Measurements from ENCODE around the gene PEAK1.

Gene PEAK1

DNA sequence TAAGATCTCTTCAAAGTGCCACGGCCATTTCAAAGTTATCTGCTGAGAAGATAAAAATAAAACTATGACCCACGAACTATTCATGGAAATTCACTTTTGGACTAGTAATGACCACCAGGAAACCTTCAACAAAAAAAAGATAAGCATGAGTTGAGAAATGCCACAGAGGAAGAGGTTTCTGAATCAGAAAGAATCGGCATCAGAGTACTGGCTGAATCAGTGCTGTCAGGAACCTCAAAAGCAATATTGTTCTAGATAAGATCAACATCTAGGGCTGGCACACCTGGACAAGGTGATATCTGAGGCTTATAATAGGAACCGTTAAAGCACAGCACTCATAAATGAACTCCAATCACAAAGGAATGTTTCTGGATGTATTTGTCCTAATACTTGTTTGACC is 72.7 kb downstream of the PEAK1 start:
- no peak overlapping the region for H3K9ac ChIP-seq (ENCODE audit: low read depth, low read length)
- peaks cover 8% of the 10 kb centered on the region; the same call in 1 of the 2 replicates for H3K4me1 ChIP-seq (ENCODE audit: insufficient read depth, low read length)
- H3K36me3 ChIP-seq (ENCODE audit: insufficient read depth, low read length) = no peaks in the 10 kb centered on the region
- no peaks in the 10 kb centered on the region for H3K9me3 ChIP-seq (ENCODE audit: control insufficient read depth, insufficient read depth, low read length)

DNA sequence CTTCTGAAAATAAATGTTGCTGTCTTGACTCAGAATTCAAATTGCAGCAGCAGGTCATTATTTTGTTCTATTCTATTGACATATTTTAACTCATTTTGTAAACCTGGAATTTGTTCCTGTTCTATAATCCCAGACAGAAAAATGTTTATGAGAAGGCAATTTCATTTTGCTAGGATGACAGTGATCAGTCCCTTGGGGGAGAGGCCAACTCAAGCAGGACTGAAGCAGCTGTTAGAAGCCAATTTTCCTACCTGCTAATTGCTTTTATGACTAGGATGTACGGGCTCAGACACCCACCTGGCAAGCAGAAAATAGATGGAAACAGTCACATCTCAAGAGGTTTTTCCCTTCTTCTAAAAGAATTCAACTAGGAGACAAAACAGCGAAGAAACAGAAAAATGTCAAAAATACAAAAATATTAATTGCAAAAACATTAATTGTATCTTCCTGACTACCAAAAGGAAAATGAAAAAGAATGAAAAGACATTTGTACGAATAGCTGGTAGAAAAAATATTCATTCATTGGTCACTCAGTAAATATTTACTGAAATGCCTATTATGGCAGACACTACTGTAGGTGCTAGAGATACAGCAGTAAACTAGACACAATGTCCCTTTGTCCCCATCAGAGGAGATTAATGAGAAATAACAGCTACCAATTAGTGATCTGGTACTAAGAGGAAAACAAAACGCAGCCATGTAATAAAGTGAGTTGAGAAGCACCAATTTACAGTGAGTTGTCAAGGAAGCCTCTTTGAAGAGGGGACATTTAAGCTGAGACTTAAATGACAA is 73.5 kb downstream of the PEAK1 start:
- Histone ChIP-seq H3K4me1 (ENCODE audit: insufficient read depth, low read length) (peaks cover 6% of the 10 kb centered on the region; the same call in 1 of the 2 replicates), H3K36me3 (ENCODE audit: insufficient read depth, low read length) (no peaks in the 10 kb centered on the region), H3K9ac (ENCODE audit: low read depth, low read length) (no peak overlapping the region), H3K9me3 (ENCODE audit: control insufficient read depth, insufficient read depth, low read length) (peaks cover 3% of the 10 kb centered on the region; the same call in 1 of the 2 replicates)

DNA sequence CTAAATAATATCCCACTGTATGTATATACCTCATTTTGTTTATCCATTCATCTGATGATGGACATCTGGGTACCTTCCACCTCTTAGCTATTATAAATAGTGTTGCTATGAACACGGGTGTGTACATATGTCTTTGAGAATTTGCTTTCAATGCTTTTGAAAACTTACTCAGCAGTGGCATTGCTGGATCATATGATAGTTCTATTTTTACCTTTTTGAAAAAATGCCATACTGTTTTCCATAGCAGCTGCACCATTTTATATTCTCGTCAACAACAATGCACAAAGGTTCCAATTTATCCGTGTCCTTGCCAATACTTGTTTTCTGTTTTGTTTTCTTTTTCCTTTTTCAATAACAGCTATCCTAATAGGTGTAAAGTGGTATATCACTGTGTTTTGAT is 77.1 kb downstream of the PEAK1 start:
- Histone ChIP-seq H3K4me1 (ENCODE audit: insufficient read depth, low read length) (no peaks in the 10 kb centered on the region), H3K36me3 (ENCODE audit: insufficient read depth, low read length) (no peaks in the 10 kb centered on the region)

DNA sequence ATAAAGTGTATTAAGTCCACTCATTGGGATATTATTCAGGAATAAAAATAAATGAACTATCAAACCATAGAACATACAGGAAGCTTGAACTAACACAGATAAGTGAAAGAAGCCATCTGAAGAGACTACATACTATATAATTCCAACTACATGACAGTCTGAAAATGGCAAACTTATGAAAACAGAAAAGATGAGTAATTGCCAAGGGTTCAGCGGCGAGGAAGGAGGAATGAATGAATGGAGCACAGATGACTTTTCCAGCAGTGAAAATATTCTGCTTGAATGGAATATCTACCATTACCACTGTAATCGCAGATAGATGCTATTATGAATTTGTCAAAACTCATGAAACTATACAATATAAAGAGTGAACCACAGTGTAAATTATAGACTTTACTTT is 79.7 kb downstream of the PEAK1 start:
- Histone ChIP-seq H3K36me3 (ENCODE audit: insufficient read depth, low read length) (no peaks in the 10 kb centered on the region), H3K9ac (ENCODE audit: low read depth, low read length) (no peak overlapping the region), H3K9me3 (ENCODE audit: control insufficient read depth, insufficient read depth, low read length) (peaks cover 4% of the 10 kb centered on the region; the same call in 1 of the 2 replicates), H3K4me1 (ENCODE audit: insufficient read depth, low read length) (no peaks in the 10 kb centered on the region)

More for the DNA sequence above, 77.1 kb downstream of the PEAK1 start:
- no peak overlapping the region for H3K9ac ChIP-seq (ENCODE audit: low read depth, low read length)
- peaks cover 4% of the 10 kb centered on the region; the same call in 1 of the 2 replicates for H3K9me3 ChIP-seq (ENCODE audit: control insufficient read depth, insufficient read depth, low read length)

DNA sequence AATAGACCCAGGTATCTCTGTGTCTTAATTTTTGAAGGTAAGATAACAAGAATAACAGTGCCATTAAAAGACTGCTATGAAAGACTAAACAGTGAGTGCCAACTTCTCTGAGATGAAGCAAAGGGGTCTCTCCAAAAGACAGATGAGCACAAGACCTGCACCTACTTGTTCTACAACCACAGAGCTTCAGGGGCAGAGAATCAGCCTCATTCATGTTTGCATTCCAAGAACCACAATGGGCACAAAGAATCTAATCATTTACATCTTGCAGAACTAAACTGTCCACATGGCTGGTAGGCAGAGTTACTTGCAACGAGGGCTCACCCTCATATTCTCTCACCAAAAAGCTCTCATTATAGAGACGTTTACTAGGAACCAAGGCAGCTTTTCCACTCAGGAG is 83.9 kb downstream of the PEAK1 start:
- H3K36me3 ChIP-seq (ENCODE audit: insufficient read depth, low read length) = no peaks in the 10 kb centered on the region
- no peak overlapping the region for H3K9ac ChIP-seq (ENCODE audit: low read depth, low read length)
- H3K4me1 ChIP-seq (ENCODE audit: insufficient read depth, low read length) = no peaks in the 10 kb centered on the region
- no peaks in the 10 kb centered on the region for H3K9me3 ChIP-seq (ENCODE audit: control insufficient read depth, insufficient read depth, low read length)

DNA sequence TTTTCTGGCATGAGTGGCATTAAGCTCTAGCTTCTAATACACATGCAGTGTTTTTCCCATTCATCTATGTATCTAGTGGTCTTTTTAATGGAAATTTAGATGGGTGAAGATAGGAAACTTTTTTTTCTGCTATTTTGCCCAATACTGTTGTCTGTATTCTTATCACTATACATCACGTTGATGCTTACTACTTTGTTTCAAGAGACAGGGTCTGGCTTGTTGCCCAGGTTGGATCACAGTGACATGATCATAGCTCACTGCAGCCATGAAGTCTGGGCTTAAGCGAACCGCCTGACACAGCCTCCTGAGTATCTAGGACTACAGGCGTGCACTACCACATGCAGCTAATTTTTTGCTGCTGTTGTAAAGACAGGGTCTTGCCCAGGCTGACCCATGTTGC is 84.6 kb downstream of the PEAK1 start:
- no peak overlapping the region for H3K9ac ChIP-seq (ENCODE audit: low read depth, low read length)
- no peaks in the 10 kb centered on the region for H3K4me1 ChIP-seq (ENCODE audit: insufficient read depth, low read length)
- H3K36me3 ChIP-seq (ENCODE audit: insufficient read depth, low read length) = no peaks in the 10 kb centered on the region
- no peaks in the 10 kb centered on the region for H3K9me3 ChIP-seq (ENCODE audit: control insufficient read depth, insufficient read depth, low read length)

DNA sequence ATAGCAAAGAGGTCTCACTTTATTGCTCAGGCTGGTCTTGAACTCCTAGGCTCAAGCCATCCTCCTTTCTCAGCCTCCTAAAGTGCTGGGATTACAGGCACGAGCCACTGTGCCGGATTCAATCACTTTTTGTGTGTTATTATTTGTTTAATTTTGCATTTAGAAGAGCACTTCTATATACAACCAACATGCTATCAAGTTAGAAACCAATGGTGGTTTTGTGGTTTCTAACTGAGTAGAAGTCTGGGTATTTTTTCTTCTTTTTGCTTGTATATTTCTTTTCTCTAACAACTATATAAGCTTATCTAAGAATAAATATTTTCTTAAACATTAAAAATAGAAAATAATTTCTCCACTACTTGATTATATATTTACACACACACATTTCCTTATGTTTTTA is 86.7 kb downstream of the PEAK1 start:
- Histone ChIP-seq H3K9me3 (ENCODE audit: control insufficient read depth, insufficient read depth, low read length) (no peaks in the 10 kb centered on the region), H3K36me3 (ENCODE audit: insufficient read depth, low read length) (no peaks in the 10 kb centered on the region), H3K9ac (ENCODE audit: low read depth, low read length) (no peak overlapping the region), H3K4me1 (ENCODE audit: insufficient read depth, low read length) (peaks cover 6% of the 10 kb centered on the region)

DNA sequence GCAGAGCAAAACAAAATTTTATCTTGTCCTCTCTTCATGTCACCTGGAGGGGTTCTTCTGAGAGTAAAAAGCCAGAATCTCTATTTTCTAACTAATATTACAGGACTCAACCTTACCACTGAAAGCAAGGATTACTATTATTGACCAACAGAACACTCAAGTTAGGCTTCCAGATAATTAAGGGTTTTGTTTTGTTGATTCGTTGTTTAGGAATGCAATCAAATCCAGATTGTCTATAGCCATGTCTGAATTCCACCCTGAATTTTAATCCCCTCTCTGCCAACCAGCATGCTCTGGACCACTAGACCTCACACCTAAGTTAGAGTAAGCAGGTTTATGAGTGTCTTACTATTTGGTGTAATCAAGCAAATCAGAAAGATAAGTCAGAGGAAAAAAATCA is 90.7 kb downstream of the PEAK1 start:
- Histone ChIP-seq H3K9ac (ENCODE audit: low read depth, low read length) (no peak overlapping the region), H3K36me3 (ENCODE audit: insufficient read depth, low read length) (no peaks in the 10 kb centered on the region), H3K9me3 (ENCODE audit: control insufficient read depth, insufficient read depth, low read length) (no peaks in the 10 kb centered on the region), H3K4me1 (ENCODE audit: insufficient read depth, low read length) (peaks cover 6% of the 10 kb centered on the region)

DNA sequence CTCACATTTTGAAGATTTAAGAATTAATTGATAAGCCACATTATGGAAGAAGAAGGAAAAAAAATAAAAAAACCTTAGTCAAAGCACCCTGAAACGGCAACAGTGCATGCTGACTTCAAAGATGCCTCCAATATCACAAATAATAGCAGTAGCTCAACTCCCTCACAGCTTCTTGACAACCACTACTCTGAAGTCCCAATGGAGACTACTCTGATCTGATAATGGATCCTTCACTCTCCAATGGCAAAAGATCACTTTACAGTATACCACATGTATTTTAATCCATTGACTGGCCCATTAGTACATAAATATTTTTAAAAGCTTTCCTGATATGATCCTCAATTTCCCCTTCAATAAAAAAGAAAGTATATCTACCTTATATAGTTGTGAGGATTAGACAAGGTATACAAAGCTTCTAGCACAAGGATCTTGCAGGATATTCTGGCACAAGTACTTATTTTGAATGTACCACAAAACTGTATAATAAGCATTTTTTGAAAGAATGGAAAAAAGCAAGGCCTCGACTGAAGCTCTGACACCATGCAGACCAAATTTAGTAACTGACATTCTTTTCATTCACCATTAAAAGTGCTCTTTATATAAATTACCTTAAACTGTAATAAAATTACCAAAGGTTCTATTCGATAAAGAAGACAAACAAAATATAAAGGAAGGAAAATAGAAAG is 91.9 kb downstream of the PEAK1 start:
- peaks cover 6% of the 10 kb centered on the region for H3K4me1 ChIP-seq (ENCODE audit: insufficient read depth, low read length)
- H3K9ac ChIP-seq (ENCODE audit: low read depth, low read length) = no peak overlapping the region
- no peaks in the 10 kb centered on the region for H3K36me3 ChIP-seq (ENCODE audit: insufficient read depth, low read length)
- no peaks in the 10 kb centered on the region for H3K9me3 ChIP-seq (ENCODE audit: control insufficient read depth, insufficient read depth, low read length)

DNA sequence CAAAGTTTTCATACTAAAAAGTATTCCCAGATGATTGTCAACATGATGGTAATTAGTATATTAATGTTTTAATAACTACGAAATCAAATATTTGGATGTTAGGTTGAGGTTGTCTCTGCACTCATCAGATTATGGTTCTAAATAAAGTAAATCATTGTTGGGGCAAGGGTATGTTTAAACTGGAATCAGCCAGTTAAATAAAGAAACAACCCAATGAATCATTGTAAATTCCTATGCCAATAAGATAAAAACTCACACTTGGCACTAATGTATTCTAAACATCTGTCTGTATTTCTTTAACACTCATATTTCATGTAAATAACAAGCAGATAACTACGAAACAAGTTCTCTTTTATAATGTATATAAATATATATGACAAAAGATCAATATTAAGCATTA is 92.7 kb downstream of the PEAK1 start:
- peaks cover 6% of the 10 kb centered on the region for H3K4me1 ChIP-seq (ENCODE audit: insufficient read depth, low read length)
- no peaks in the 10 kb centered on the region for H3K9me3 ChIP-seq (ENCODE audit: control insufficient read depth, insufficient read depth, low read length)
- H3K9ac ChIP-seq (ENCODE audit: low read depth, low read length) = no peak overlapping the region
- H3K36me3 ChIP-seq (ENCODE audit: insufficient read depth, low read length) = no peaks in the 10 kb centered on the region

DNA sequence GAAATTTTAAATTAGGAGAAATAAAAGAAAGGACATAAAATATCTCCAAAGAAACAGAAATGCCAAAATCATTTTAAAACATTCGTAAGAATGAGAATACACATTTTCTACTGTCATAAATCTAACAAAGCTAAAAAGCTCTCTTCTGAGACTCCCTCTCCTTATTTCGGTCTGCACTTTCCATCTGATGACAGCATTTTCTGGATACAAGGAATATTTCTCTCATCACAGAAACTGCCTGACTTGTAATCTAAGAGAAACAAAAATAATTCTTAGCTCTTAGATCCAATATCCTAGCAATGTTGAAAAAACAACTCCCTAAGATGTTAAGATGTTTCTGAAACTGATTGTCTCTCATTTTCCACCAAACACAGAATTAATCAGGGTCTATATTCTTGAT is 93.5 kb downstream of the PEAK1 start:
- no peak overlapping the region for H3K9ac ChIP-seq (ENCODE audit: low read depth, low read length)
- no peaks in the 10 kb centered on the region for H3K9me3 ChIP-seq (ENCODE audit: control insufficient read depth, insufficient read depth, low read length)
- H3K4me1 ChIP-seq (ENCODE audit: insufficient read depth, low read length) = peaks cover 6% of the 10 kb centered on the region
- H3K36me3 ChIP-seq (ENCODE audit: insufficient read depth, low read length) = no peaks in the 10 kb centered on the region

DNA sequence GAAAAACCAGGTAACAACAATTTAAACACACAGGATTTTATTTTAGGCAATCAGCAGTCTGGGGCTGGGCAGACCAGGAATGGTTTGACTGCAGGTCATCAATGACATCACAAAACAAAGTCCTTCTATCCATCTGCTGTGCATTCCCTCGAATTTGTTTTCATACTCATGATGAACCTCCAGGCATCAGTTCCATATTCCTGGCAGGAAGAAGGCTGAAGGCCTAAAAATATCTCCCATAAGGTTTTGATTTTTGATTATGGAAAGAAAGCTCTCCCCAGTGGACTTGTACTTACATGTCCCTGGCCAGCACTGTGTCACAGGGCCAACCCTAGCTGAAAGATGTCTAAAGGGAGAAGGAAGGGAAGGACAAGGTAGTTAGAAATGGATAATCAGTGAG is 107.4 kb downstream of the PEAK1 start:
- Histone ChIP-seq H3K36me3 (ENCODE audit: insufficient read depth, low read length) (no peaks in the 10 kb centered on the region), H3K4me1 (ENCODE audit: insufficient read depth, low read length) (peaks cover 1% of the 10 kb centered on the region; the same call in 1 of the 2 replicates), H3K9me3 (ENCODE audit: control insufficient read depth, insufficient read depth, low read length) (no peaks in the 10 kb centered on the region), H3K9ac (ENCODE audit: low read depth, low read length) (no peak overlapping the region)

DNA sequence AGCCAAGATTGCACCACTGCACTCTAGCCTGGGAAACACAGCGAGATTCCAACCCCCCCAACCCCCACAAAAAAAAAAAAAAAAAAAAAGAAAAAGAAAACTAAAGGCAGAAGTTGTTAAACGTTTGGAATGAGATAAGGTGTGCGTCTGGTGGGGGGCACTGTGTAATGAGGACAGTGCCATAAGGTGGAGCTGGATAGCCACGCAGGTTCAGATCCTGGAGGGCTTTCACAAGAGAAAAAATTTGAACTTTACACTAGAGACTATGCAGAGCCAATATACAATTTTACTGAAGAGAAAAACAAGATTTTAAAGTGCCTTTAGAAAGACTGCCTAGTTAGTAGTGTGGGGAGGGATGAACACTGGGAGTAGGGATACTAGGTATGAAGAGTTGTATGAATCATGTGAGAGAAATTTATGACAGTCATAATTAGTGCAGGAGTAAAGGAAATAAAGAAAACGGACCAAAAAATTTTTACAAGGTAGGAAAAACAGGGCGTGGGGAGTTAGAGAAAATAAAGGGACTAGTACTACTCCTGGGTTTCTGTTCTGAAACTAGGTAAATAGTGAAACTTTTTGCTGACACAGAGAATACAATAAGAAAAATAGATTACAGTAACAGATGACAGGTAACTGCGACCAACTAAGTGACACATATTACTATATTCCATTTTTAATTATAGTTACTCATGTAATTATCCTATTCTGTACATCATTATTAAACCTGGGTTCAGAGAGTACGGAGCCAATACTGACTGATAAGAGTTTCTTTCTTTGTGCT is 108.1 kb downstream of the PEAK1 start:
- H3K4me1 ChIP-seq (ENCODE audit: insufficient read depth, low read length) = peaks cover 7% of the 10 kb centered on the region; the same call in 1 of the 2 replicates
- H3K9me3 ChIP-seq (ENCODE audit: control insufficient read depth, insufficient read depth, low read length) = no peaks in the 10 kb centered on the region
- no peak overlapping the region for H3K9ac ChIP-seq (ENCODE audit: low read depth, low read length)
- no peaks in the 10 kb centered on the region for H3K36me3 ChIP-seq (ENCODE audit: insufficient read depth, low read length)

DNA sequence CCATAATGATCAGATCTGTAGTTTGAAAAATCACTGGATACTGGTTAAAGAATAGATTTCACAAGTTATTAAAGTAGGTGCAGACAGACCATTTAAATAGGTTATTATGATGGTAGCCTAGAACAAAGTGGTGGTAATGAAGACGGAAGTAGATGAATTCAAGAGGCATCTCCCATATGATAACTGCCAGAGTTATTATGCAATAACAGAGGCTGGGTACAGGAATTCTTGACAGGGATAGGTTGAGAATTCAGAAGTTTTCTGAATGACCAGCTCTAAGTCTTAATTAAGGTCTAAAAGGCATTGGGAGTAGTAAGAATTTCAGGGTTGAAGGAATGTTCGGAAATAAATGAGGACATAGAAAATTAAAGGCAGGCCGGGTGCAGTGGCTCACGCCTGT is 108.9 kb downstream of the PEAK1 start:
- Histone ChIP-seq H3K9me3 (ENCODE audit: control insufficient read depth, insufficient read depth, low read length) (no peaks in the 10 kb centered on the region), H3K4me1 (ENCODE audit: insufficient read depth, low read length) (peaks cover 14% of the 10 kb centered on the region; the same call in 1 of the 2 replicates), H3K9ac (ENCODE audit: low read depth, low read length) (no peak overlapping the region), H3K36me3 (ENCODE audit: insufficient read depth, low read length) (no peaks in the 10 kb centered on the region)

All from ES-I3 (cell line).